Measurements from ENCODE around the gene DNAJB2.
A peak's percentile ranks its signal among the peaks of the same experiment; 100 is the strongest.

The DNAJB2 gene

GRCh38 chr2:219289537-219290361 is 10.6 kb downstream of the DNAJB2 start:
- no peak for TF ChIP-seq TAF1 (IDR thresholded peaks at IDR 0.05; ENCODE audit: low read depth, low read length)
- TF ChIP-seq POLR2AphosphoS5 (IDR thresholded peaks at IDR 0.05; ENCODE audit: low read depth, low read length), result no peak
- no peak for TF ChIP-seq POLR2A (IDR thresholded peaks at IDR 0.05; ENCODE audit: low read depth, low read length)
- TF ChIP-seq POU2F2 (IDR thresholded peaks at IDR 0.05; ENCODE audit: low read depth, low read length), result no peak
- TF ChIP-seq PAX5 (IDR thresholded peaks at IDR 0.05; ENCODE audit: insufficient read depth, low read length, severe bottlenecking), result no peak
- no peak for TF ChIP-seq SPI1 (IDR thresholded peaks at IDR 0.05; ENCODE audit: low read depth, low read length)
- DNase-seq (ENCODE audit: insufficient read length, low spot score) (no peak), FAIRE-seq (no peak)

- no peak for DNase-seq (ENCODE audit: insufficient read length, low spot score)
- no peak for FAIRE-seq
- TF ChIP-seq POU2F2 (IDR thresholded peaks at IDR 0.05; ENCODE audit: low read depth, low read length), result no peak
- TF ChIP-seq POLR2A (IDR thresholded peaks at IDR 0.05; ENCODE audit: low read depth, low read length), result no peak
- no peak for TF ChIP-seq SPI1 (IDR thresholded peaks at IDR 0.05; ENCODE audit: low read depth, low read length)
- TF ChIP-seq POLR2AphosphoS5 (IDR thresholded peaks at IDR 0.05; ENCODE audit: low read depth, low read length), result no peak
- no peak for TF ChIP-seq PAX5 (IDR thresholded peaks at IDR 0.05; ENCODE audit: insufficient read depth, low read length, severe bottlenecking)
Measured at GRCh38 chr2:219290381-219291171, 11.4 kb downstream of the DNAJB2 start.

GRCh38 chr2:219291394-219291793 is 12.2 kb downstream of the DNAJB2 start:
- DNase-seq (ENCODE audit: insufficient read length, low spot score) (no peak), FAIRE-seq (no peak)
- TF ChIP-seq PAX5 (IDR thresholded peaks at IDR 0.05; ENCODE audit: insufficient read depth, low read length, severe bottlenecking), result no peak
- TF ChIP-seq POLR2A (IDR thresholded peaks at IDR 0.05; ENCODE audit: low read depth, low read length), result no peak
- no peak for TF ChIP-seq POLR2AphosphoS5 (IDR thresholded peaks at IDR 0.05; ENCODE audit: low read depth, low read length)
- TF ChIP-seq TAF1 (IDR thresholded peaks at IDR 0.05; ENCODE audit: low read depth, low read length), result no peak
- TF ChIP-seq SPI1 (IDR thresholded peaks at IDR 0.05; ENCODE audit: low read depth, low read length), result no peak

GRCh38 chr2:219291910-219292490 is 12.8 kb downstream of the DNAJB2 start:
- DNase-seq (ENCODE audit: insufficient read length, low spot score), result no peak
- TF ChIP-seq PAX5 (IDR thresholded peaks at IDR 0.05; ENCODE audit: insufficient read depth, low read length, severe bottlenecking) (no peak), POLR2A (IDR thresholded peaks at IDR 0.05; ENCODE audit: low read depth, low read length) (no peak), POLR2AphosphoS5 (IDR thresholded peaks at IDR 0.05; ENCODE audit: low read depth, low read length) (no peak), TAF1 (IDR thresholded peaks at IDR 0.05; ENCODE audit: low read depth, low read length) (no peak), POU2F2 (IDR thresholded peaks at IDR 0.05; ENCODE audit: low read depth, low read length) (no peak), SPI1 (IDR thresholded peaks at IDR 0.05; ENCODE audit: low read depth, low read length) (no peak)
- FAIRE-seq, result no peak

GRCh38 chr2:219292616-219293015 is 13.4 kb downstream of the DNAJB2 start:
- TF ChIP-seq POLR2A (IDR thresholded peaks at IDR 0.05; ENCODE audit: low read depth, low read length) (no peak), POU2F2 (IDR thresholded peaks at IDR 0.05; ENCODE audit: low read depth, low read length) (no peak), SPI1 (IDR thresholded peaks at IDR 0.05; ENCODE audit: low read depth, low read length) (no peak), POLR2AphosphoS5 (IDR thresholded peaks at IDR 0.05; ENCODE audit: low read depth, low read length) (no peak), TAF1 (IDR thresholded peaks at IDR 0.05; ENCODE audit: low read depth, low read length) (no peak), PAX5 (IDR thresholded peaks at IDR 0.05; ENCODE audit: insufficient read depth, low read length, severe bottlenecking) (no peak)
- FAIRE-seq (no peak), DNase-seq (ENCODE audit: insufficient read length, low spot score) (no peak)

GRCh38 chr2:219293736-219294231 is 14.6 kb downstream of the DNAJB2 start:
- FAIRE-seq (no peak), DNase-seq (ENCODE audit: insufficient read length, low spot score) (no peak)
- no peak for TF ChIP-seq POLR2A (IDR thresholded peaks at IDR 0.05; ENCODE audit: low read depth, low read length)
- no peak for TF ChIP-seq PAX5 (IDR thresholded peaks at IDR 0.05; ENCODE audit: insufficient read depth, low read length, severe bottlenecking)
- no peak for TF ChIP-seq SPI1 (IDR thresholded peaks at IDR 0.05; ENCODE audit: low read depth, low read length)
- no peak for TF ChIP-seq TAF1 (IDR thresholded peaks at IDR 0.05; ENCODE audit: low read depth, low read length)
- no peak for TF ChIP-seq POU2F2 (IDR thresholded peaks at IDR 0.05; ENCODE audit: low read depth, low read length)
- TF ChIP-seq POLR2AphosphoS5 (IDR thresholded peaks at IDR 0.05; ENCODE audit: low read depth, low read length), result no peak

GRCh38 chr2:219294356-219295351 is 15.5 kb downstream of the DNAJB2 start:
- FAIRE-seq, result peak; percentile 98
- TF ChIP-seq PAX5 (IDR thresholded peaks at IDR 0.05; ENCODE audit: insufficient read depth, low read length, severe bottlenecking) (no peak), SPI1 (IDR thresholded peaks at IDR 0.05; ENCODE audit: low read depth, low read length) (peak; percentile 78)
- DNase-seq (ENCODE audit: insufficient read length, low spot score), result peak; percentile 100

GRCh38 chr2:219296142-219296541 is 17.0 kb downstream of the DNAJB2 start:
- no peak for DNase-seq (ENCODE audit: insufficient read length, low spot score)

More at GRCh38 chr2:219296142-219296541, 17.0 kb downstream of the DNAJB2 start:
- FAIRE-seq, result no peak
- TF ChIP-seq POLR2AphosphoS5 (IDR thresholded peaks at IDR 0.05; ENCODE audit: low read depth, low read length) (no peak), POU2F2 (IDR thresholded peaks at IDR 0.05; ENCODE audit: low read depth, low read length) (no peak), PAX5 (IDR thresholded peaks at IDR 0.05; ENCODE audit: insufficient read depth, low read length, severe bottlenecking) (no peak), SPI1 (IDR thresholded peaks at IDR 0.05; ENCODE audit: low read depth, low read length) (no peak), TAF1 (IDR thresholded peaks at IDR 0.05; ENCODE audit: low read depth, low read length) (no peak), POLR2A (IDR thresholded peaks at IDR 0.05; ENCODE audit: low read depth, low read length) (no peak)
